ENCODE data around the gene PCP2.

- TF ChIP-seq POLR2AphosphoS5 (IDR thresholded peaks at IDR 0.05; ENCODE audit: low read depth, low read length) (no peak), POLR2A (IDR thresholded peaks at IDR 0.05; ENCODE audit: low read depth, low read length) (no peak), TAF1 (IDR thresholded peaks at IDR 0.05; ENCODE audit: low read depth, low read length) (no peak), PAX5 (IDR thresholded peaks at IDR 0.05; ENCODE audit: insufficient read depth, low read length, severe bottlenecking) (no peak)
Observed at GRCh38 chr19:7602935-7603497, 30.5 kb downstream of the PCP2 start.

Measured in GM12891 (cell line).